IMR-90 (cell line): ENCODE data around the gene CEACAM16. TPM values are rescaled to one million over a fixed set of nuclear protein-coding genes. Genes with fewer than 3 reads are reported as not detected.

ENCODE experiments used
- ATAC-seq: fragments of 200-7000 bp; cut with Tn5 transposase; 2 replicates; pipeline ENCODE4 v1.9.1; 2020; ENCODE audit warnings: low read depth, mild to moderate bottlenecking, moderate library complexity
- BruUV-seq: library from RNA; stranded (reverse); fragments of 400-500 nt; replicated peaks from 2 replicates; lab custom pipeline; 2021; lab: Mats Ljungman, UMichigan
- CTCF ChIA-PET: fragments of 300-600 bp; formaldehyde crosslinking; extraction: SDS; loops from one replicate; lab custom pipeline; 2021; ENCODE audit warnings: antibody characterized with exemption; lab: Yijun Ruan, JAX
- POLR2A ChIA-PET: fragments of 300-600 bp; sonication (Branson Sonifier 250); formaldehyde crosslinking; loops from one replicate; lab custom pipeline; 2022; ENCODE audit warnings: antibody characterized with exemption; ENCODE audit not compliant: unreplicated experiment; lab: Charles Lee
- DNase-seq: peaks from one replicate; pipeline ENCODE4 v3.0.0; 2013
- H2AFZ ChIP-seq: replicated peaks from 2 replicates; pipeline ENCODE3; 2013; ENCODE audit warnings: low read length, mild to moderate bottlenecking; ENCODE audit not compliant: poor library complexity
- H2AK5ac ChIP-seq: 2 replicates; pipeline ENCODE4 v1.6.1; 2013; ENCODE audit warnings: low read depth, low read length, inconsistent platforms
- H2AK9ac ChIP-seq: replicated peaks from 2 replicates; pipeline ENCODE3; 2013; ENCODE audit warnings: mild to moderate bottlenecking, low read depth, low read length, moderate library complexity; ENCODE audit not compliant: poor library complexity
- H2BK120ac ChIP-seq: 2 replicates; pipeline ENCODE4 v1.6.1; 2013; ENCODE audit warnings: low read depth, low read length, inconsistent platforms
- H2BK15ac ChIP-seq: 3 replicates; pipeline ENCODE4 v1.6.1; 2013; ENCODE audit warnings: low read depth, low read length, inconsistent platforms
- H2BK20ac ChIP-seq: 2 replicates; pipeline ENCODE4 v1.6.1; 2013; ENCODE audit warnings: low read depth, mild to moderate bottlenecking, inconsistent platforms, low read length, moderate library complexity
- H2BK5ac ChIP-seq: 2 replicates; pipeline ENCODE4 v1.6.1; 2013; ENCODE audit warnings: mild to moderate bottlenecking, low read depth, low read length, inconsistent platforms; ENCODE audit not compliant: poor library complexity, severe bottlenecking
- H3K14ac ChIP-seq: replicated peaks from 2 replicates; pipeline ENCODE4 v1.6.1; 2013; ENCODE audit warnings: low read depth, low read length, inconsistent platforms
- H3K18ac ChIP-seq: 2 replicates; pipeline ENCODE4 v1.6.1; 2013; ENCODE audit warnings: low read depth, low read length, control low read depth
- H3K23ac ChIP-seq: 2 replicates; pipeline ENCODE4 v1.6.1; 2013; ENCODE audit warnings: low read depth, low read length, inconsistent platforms
- H3K27ac ChIP-seq: 2 replicates; pipeline ENCODE4 v1.5.1; 2013; ENCODE audit warnings: mild to moderate bottlenecking, control low read depth, low read length; ENCODE audit not compliant: insufficient read depth
- H3K27me3 ChIP-seq: 2 replicates; pipeline ENCODE4 v1.6.1; 2013; ENCODE audit warnings: low read length; ENCODE audit not compliant: control insufficient read depth, insufficient read depth
- H3K36me3 ChIP-seq: 2 replicates; pipeline ENCODE4 v1.6.1; 2013; ENCODE audit warnings: low read length, mixed read lengths; ENCODE audit not compliant: control insufficient read depth, insufficient read depth
- H3K4ac ChIP-seq: 2 replicates; pipeline ENCODE4 v1.6.1; 2013; ENCODE audit warnings: low read depth, low read length, inconsistent platforms
- H3K4me1 ChIP-seq: 2 replicates; pipeline ENCODE4 v1.6.1; 2013; ENCODE audit warnings: low read length, mixed read lengths; ENCODE audit not compliant: control insufficient read depth, insufficient read depth
- H3K4me2 ChIP-seq: 2 replicates; pipeline ENCODE4 v1.6.1; 2013; ENCODE audit warnings: low read depth, mild to moderate bottlenecking, control low read depth, low read length, moderate library complexity
- H3K4me3 ChIP-seq: 2 replicates; pipeline ENCODE4 v1.5.1; 2013; ENCODE audit warnings: low read depth, mild to moderate bottlenecking, control low read depth, low read length, moderate library complexity; ENCODE audit not compliant: insufficient read depth
- H3K56ac ChIP-seq: 2 replicates; pipeline ENCODE4 v1.6.1; 2013; ENCODE audit warnings: low read length, inconsistent platforms; ENCODE audit not compliant: insufficient read depth; ENCODE audit errors: extremely low read depth
- H3K79me1 ChIP-seq, 2 experiments: 2 replicates each; pipeline ENCODE4 v1.6.1; 2013; ENCODE audit warnings: low read length in 2 of 2, inconsistent platforms in 1 of 2, low read depth in 1 of 2
- H3K9ac ChIP-seq: 2 replicates; pipeline ENCODE4 v1.6.1; 2013; ENCODE audit warnings: low read depth, low read length, control low read depth
- H3K9me1 ChIP-seq: 2 replicates; pipeline ENCODE4 v1.6.1; 2013; ENCODE audit warnings: low read length, inconsistent platforms; ENCODE audit not compliant: insufficient read depth
- H3K9me3 ChIP-seq: 2 replicates; pipeline ENCODE4 v1.6.1; 2013; ENCODE audit warnings: low read length; ENCODE audit not compliant: control insufficient read depth, insufficient read depth
- H4K20me1 ChIP-seq: 2 replicates; pipeline ENCODE4 v1.6.1; 2013; ENCODE audit warnings: low read length, inconsistent platforms; ENCODE audit not compliant: insufficient read depth
- H4K5ac ChIP-seq: 2 replicates; pipeline ENCODE4 v1.6.1; 2013; ENCODE audit warnings: mild to moderate bottlenecking, low read depth, low read length, control low read depth
- H4K8ac ChIP-seq, 2 experiments: 2 replicates each; pipeline ENCODE4 v1.6.1; 2013; ENCODE audit warnings: low read depth in 2 of 2, low read length in 2 of 2, control low read depth in 1 of 2, inconsistent platforms in 1 of 2
- H4K91ac ChIP-seq: 2 replicates; pipeline ENCODE4 v1.6.1; 2013; ENCODE audit warnings: low read depth, low read length, inconsistent platforms; ENCODE audit not compliant: insufficient read depth
- MAZ ChIP-seq: IDR thresholded peaks from 2 replicates; pipeline ENCODE4 v1.6.1; 2012; ENCODE audit warnings: low read depth, mild to moderate bottlenecking, low read length, improper control_type of control experiment, moderate library complexity, borderline replicate concordance
- WGBS, 2 experiments: methylation state at CpG; one replicate each; pipeline versions ENCODE4 v1.1.5 to v1.1.7; 2013; ENCODE audit warnings: missing lambda C conversion rate in 2 of 2; ENCODE audit not compliant: insufficient read length in 1 of 2; ENCODE audit errors: extremely low coverage in 2 of 2; 5-methylcytosine and 5-hydroxymethylcytosine counted together
- dilution Hi-C: fragments of 300-500 bp; cut with HindIII; formaldehyde crosslinking; loops from one replicate; pipeline ENCODE4 v1.14.3; 2018; ENCODE audit warnings: low sequenced_read_pairs; ENCODE audit not compliant: unreplicated experiment
- in situ Hi-C: fragments of 300-500 bp; cut with MboI; formaldehyde crosslinking; loops from 3 replicates; pipeline ENCODE4 v1.14.3; 2019; ENCODE audit warnings: low sequenced_read_pairs, inconsistent platforms, mixed read lengths
- intact Hi-C: fragments of 100-400 bp; cut with micrococcal nuclease; formaldehyde crosslinking; loops from 2 replicates; pipeline ENCODE4 v1.10.0; 2022
- polyA plus RNA-seq, 3 experiments: library from polyadenylated mRNA; depleted of rRNA; stranded (reverse); fragments of >200 nt; gene quantifications; 2 replicates each; pipeline ENCODE4 v1.2.3, GENCODE V29; 2012; ENCODE audit warnings: low replicate concordance in 1 of 3
- total RNA-seq: library from RNA; depleted of rRNA; stranded (reverse); fragments of >200 nt; gene quantifications from 2 replicates; pipeline ENCODE4 v1.2.3, GENCODE V29; 2012
- TF ChIP-seq, protein P1 (sequence below): conservative IDR thresholded peaks from 2 replicates; pipeline ENCODE4 v1.5.1; 2012; ENCODE audit warnings: mild to moderate bottlenecking, low read depth, low read length, improper control_type of control experiment

The CEACAM16 gene
- total and polyA plus RNA-seq, 2 of the 4 experiments (the other 2 are of a cell fraction) = not detected

DNA sequence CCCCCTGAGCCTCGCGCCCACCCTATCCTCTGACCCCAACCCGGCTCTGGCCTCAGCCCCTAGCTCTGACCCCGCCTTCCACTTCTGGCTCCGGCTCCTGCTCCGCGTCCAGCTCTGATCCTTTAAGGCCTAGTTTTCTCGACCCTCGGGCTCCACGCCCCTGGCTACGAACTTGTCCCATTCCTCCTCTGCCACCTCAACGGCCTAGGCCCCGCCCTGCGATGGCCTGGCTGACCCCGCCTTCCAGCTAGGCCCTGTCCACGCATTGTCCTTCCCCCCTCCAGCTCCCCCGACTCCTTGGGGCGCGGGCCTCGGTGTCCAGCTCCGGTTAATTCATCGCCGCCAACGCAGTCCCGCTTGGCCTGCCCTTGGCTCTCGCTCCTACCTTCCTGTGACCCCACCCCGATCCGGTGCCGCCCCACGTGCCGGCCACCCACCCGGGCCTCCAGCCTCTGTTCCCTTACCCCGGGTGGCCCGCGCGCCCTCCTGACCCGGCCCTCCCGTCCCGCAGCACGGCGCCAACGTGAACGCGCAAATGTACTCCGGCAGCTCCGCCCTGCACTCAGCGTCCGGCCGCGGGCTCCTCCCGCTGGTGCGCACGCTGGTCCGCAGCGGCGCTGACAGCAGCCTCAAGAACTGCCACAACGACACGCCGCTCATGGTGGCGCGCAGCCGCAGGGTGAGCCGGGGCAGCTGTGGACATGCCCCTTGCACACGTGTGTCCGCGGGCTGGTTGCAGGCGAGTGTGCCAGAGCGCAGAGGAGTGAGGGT, 59.0 kb downstream of the CEACAM16 start:
- no peak overlapping the region; the same call in 1 of the 2 replicates for H3K56ac ChIP-seq
- intact Hi-C loops = loop anchor here (5.0 kb wide), 1 partner anchor 36 kb away; no protein-coding TSS in a partner anchor
- ChIA-PET POLR2A (interaction anchor here (0.5 to 0.9 kb wide), 2 partner anchors 13 to 16 kb away, joined by 3 read pairs; no protein-coding TSS in a partner anchor), CTCF (interaction anchor here (1.1 to 2.2 kb wide), 2 partner anchors 13 to 34 kb away, joined by 5 to 11 read pairs; no protein-coding TSS in a partner anchor)
- H3K23ac ChIP-seq = peak overlapping the region; percentile 84
- in situ Hi-C loops = no loop called here
- H2AK9ac ChIP-seq = peak overlapping the region; percentile 98
- peak overlapping the region; percentile 50; the same call in 1 of the 2 replicates for H3K9ac ChIP-seq
- peak overlapping the region; percentile 15 for H3K4me3 ChIP-seq
- no peaks in the 10 kb centered on the region for H3K9me3 ChIP-seq
- H2BK120ac ChIP-seq = peak overlapping the region; percentile 68
- peak; percentile 8 for ATAC-seq
- peak overlapping the region; percentile 30 for H3K27ac ChIP-seq
- H4K5ac ChIP-seq = peak overlapping the region; percentile 44
- BruUV-seq = no TSS peak
- peaks cover 12% of the 10 kb centered on the region for H4K20me1 ChIP-seq
- peaks cover 16% of the 10 kb centered on the region for H3K9me1 ChIP-seq
- H4K91ac ChIP-seq = peak overlapping the region; percentile 87
- no peak for TF ChIP-seq MAZ
- TF ChIP-seq, protein P1, sequence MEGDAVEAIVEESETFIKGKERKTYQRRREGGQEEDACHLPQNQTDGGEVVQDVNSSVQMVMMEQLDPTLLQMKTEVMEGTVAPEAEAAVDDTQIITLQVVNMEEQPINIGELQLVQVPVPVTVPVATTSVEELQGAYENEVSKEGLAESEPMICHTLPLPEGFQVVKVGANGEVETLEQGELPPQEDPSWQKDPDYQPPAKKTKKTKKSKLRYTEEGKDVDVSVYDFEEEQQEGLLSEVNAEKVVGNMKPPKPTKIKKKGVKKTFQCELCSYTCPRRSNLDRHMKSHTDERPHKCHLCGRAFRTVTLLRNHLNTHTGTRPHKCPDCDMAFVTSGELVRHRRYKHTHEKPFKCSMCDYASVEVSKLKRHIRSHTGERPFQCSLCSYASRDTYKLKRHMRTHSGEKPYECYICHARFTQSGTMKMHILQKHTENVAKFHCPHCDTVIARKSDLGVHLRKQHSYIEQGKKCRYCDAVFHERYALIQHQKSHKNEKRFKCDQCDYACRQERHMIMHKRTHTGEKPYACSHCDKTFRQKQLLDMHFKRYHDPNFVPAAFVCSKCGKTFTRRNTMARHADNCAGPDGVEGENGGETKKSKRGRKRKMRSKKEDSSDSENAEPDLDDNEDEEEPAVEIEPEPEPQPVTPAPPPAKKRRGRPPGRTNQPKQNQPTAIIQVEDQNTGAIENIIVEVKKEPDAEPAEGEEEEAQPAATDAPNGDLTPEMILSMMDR = 0 out of 2 replicates have a peak, but pooled peaks have one; percentile 15
- dilution Hi-C loops = no loop called here
- peak overlapping the region; percentile 82 for H2AFZ ChIP-seq
- H3K18ac ChIP-seq = peak overlapping the region; percentile 30; the same call in 1 of the 2 replicates
- 16% methylated on average over 47 of the region's 68 CpGs; no CpG with 5 or more reads in 1 of the 2 experiments for WGBS, 2 experiments
- H3K27me3 ChIP-seq = no peaks in the 10 kb centered on the region
- H3K4me2 ChIP-seq = peak overlapping the region; percentile 67
- peak overlapping the region; percentile 82 for H3K4ac ChIP-seq
- peaks cover 45% of the 10 kb centered on the region for H3K4me1 ChIP-seq
- peak overlapping the region; percentile 84 for H3K14ac ChIP-seq
- H3K79me1 ChIP-seq = peaks cover 16 to 60% of the 10 kb centered on the region in 2 experiments
- H4K8ac ChIP-seq = peak overlapping the region; percentile 77 to 82
- peak overlapping the region; percentile 42; the same call in 1 of the 3 replicates for H2BK15ac ChIP-seq
- H3K36me3 ChIP-seq = peaks cover 50% of the 10 kb centered on the region
- peak overlapping the region; percentile 80 for H2BK5ac ChIP-seq
- H2BK20ac ChIP-seq = peak overlapping the region; percentile 39; the same call in 1 of the 2 replicates
- H2AK5ac ChIP-seq = peak overlapping the region; percentile 91
- DNase-seq = peak; percentile 63
